ENCODE results near the gene IL12RB1. TPM values are rescaled to one million over a fixed set of nuclear protein-coding genes. Genes with fewer than 3 reads are reported as not detected.

The IL12RB1 gene
- total RNA-seq, 1 experiment from 2014 or later = not detected

Other genes with a start within 250 kb of the IL12RB1 start
- gene JAK3, start 239.0 kb downstream of the IL12RB1 start, total RNA-seq (2014; rRNA removed; shearing (Covaris generic)) = 0.24 and 0.48 TPM in 2 replicates
- gene RPL18A, start 227.0 kb downstream of the IL12RB1 start, total RNA-seq (2014; rRNA removed; shearing (Covaris generic)) = 1,450 and 1,494 TPM in 2 replicates
- 0.11 TPM in 1 of 2 replicates, not detected in the other for gene SLC5A5, start 215.0 kb downstream of the IL12RB1 start, total RNA-seq (2014; rRNA removed; shearing (Covaris generic))
- 21.4 and 30.0 TPM in 2 replicates for gene CCDC124, start 153.9 kb downstream of the IL12RB1 start, total RNA-seq (2014; rRNA removed; shearing (Covaris generic))
- gene KCNN1, start 119.8 kb downstream of the IL12RB1 start, total RNA-seq (2014; rRNA removed; shearing (Covaris generic)) = 3.5 and 4.6 TPM in 2 replicates
- gene ARRDC2, start 78.8 kb downstream of the IL12RB1 start, total RNA-seq (2014; rRNA removed; shearing (Covaris generic)) = 14.8 and 17.4 TPM in 2 replicates
- 1.1 and 1.7 TPM in 2 replicates for gene MAST3, start 10.8 kb upstream of the IL12RB1 start, total RNA-seq (2014; rRNA removed; shearing (Covaris generic))
- 7.2 and 8.9 TPM in 2 replicates for gene PIK3R2, start 66.2 kb upstream of the IL12RB1 start, total RNA-seq (2014; rRNA removed; shearing (Covaris generic))
- 16.3 and 30.6 TPM in 2 replicates for gene IFI30, start 86.9 kb upstream of the IL12RB1 start, total RNA-seq (2014; rRNA removed; shearing (Covaris generic))
- 17.4 and 18.0 TPM in 2 replicates for gene MPV17L2, start 106.3 kb upstream of the IL12RB1 start, total RNA-seq (2014; rRNA removed; shearing (Covaris generic))
- 2.5 and 7.9 TPM in 2 replicates for gene RAB3A, start 117.1 kb upstream of the IL12RB1 start, total RNA-seq (2014; rRNA removed; shearing (Covaris generic))
- gene PDE4C, start 139.5 kb upstream of the IL12RB1 start, total RNA-seq (2014; rRNA removed; shearing (Covaris generic)) = 0.26 TPM in 1 of 2 replicates, not detected in the other
- gene IQCN, start 187.5 kb upstream of the IL12RB1 start, total RNA-seq (2014; rRNA removed; shearing (Covaris generic)) = 0.08 TPM in 1 of 2 replicates, not detected in the other
- gene JUND, start 194.7 kb upstream of the IL12RB1 start, total RNA-seq (2014; rRNA removed; shearing (Covaris generic)) = 21.7 and 29.2 TPM in 2 replicates
- 221 and 250 TPM in 2 replicates for gene LSM4, start 236.1 kb upstream of the IL12RB1 start, total RNA-seq (2014; rRNA removed; shearing (Covaris generic))